Transverse colon (tissue), 4 donors: ENCODE results near the gene MAN1B1. TPM values are rescaled to one million over a fixed set of nuclear protein-coding genes. Genes with fewer than 3 reads are reported as not detected.

ENCODE experiments used
- DNase-seq: peaks from one replicate; pipeline ENCODE4 v3.0.0-alpha.2; 2019
- H3K27ac ChIP-seq, 4 donors: fragments of 200-600 bp; sonication (generic); 2 replicates each; pipeline ENCODE4 v1.5.1; 2016 to 2018; ENCODE audit warnings: inconsistent platforms in 4 of 4
- H3K27me3 ChIP-seq: fragments of 200-600 bp; sonication (generic); 2 replicates; pipeline ENCODE4 v1.5.1; 2017; ENCODE audit warnings: inconsistent platforms
- H3K36me3 ChIP-seq, 4 donors: fragments of 200-600 bp; sonication (generic); 2 replicates each; pipeline ENCODE4 v1.5.1; 2017 to 2019; ENCODE audit warnings: inconsistent platforms in 4 of 4
- H3K4me1 ChIP-seq, 4 donors: fragments of 200-600 bp; sonication (generic); 2 replicates each; pipeline ENCODE4 v1.5.1; 2017 to 2020; ENCODE audit warnings: inconsistent platforms in 4 of 4
- H3K4me3 ChIP-seq, 4 donors: fragments of 200-600 bp; sonication (generic); 1 replicate in 1 of 4; 2 replicates in 3 of 4; pipeline versions ENCODE4 v1.5.1 to v1.6.1; 2017 to 2019; ENCODE audit warnings: inconsistent platforms in 4 of 4
- H3K9me3 ChIP-seq, 2 donors: fragments of 200-600 bp; sonication (generic); 2 replicates each; pipeline ENCODE4 v1.5.1; 2017 to 2019; ENCODE audit warnings: inconsistent platforms in 2 of 2
- CTCF ChIP-seq, 5 experiments: fragments of 200-600 bp in 3 of 5; fragments of 450-650 bp in 2 of 5; sonication (generic) in 3 of 5; IDR thresholded peaks; 1 replicate in 2 of 5; 2 replicates in 3 of 5; pipeline ENCODE4 v1.5.1; 2016 to 2017; ENCODE audit warnings: antibody characterized with exemption in 5 of 5, inconsistent platforms in 3 of 5, mild to moderate bottlenecking in 2 of 5, moderate library complexity in 1 of 5
- EP300 ChIP-seq: sonication (generic); formaldehyde crosslinking; IDR thresholded peaks from one replicate; pipeline ENCODE4 v1.6.1; 2017; ENCODE audit warnings: antibody characterized with exemption, low read depth
- POLR2A ChIP-seq: fragments of 450-650 bp; IDR thresholded peaks from one replicate; pipeline ENCODE4 v1.6.1; 2016; ENCODE audit warnings: antibody characterized with exemption, mild to moderate bottlenecking, moderate library complexity
- POLR2AphosphoS5 ChIP-seq, 3 donors: sonication (generic); formaldehyde crosslinking; IDR thresholded peaks; one replicate each; pipeline ENCODE4 v1.6.1; 2016; ENCODE audit warnings: antibody characterized with exemption in 3 of 3
- WGBS, 2 donors: methylation state at CpG; one replicate each; pipeline ENCODE4 v1.1.5; 2018; ENCODE audit warnings: low coverage in 1 of 2; 5-methylcytosine and 5-hydroxymethylcytosine counted together
- in situ Hi-C, 4 donors: fragments of 200-750 bp; cut with MboI; loops; one replicate each; pipeline versions ENCODE4 v1.15.0 to v1.15.1; 2017; ENCODE audit warnings: low sequenced_read_pairs in 3 of 4, low pct_ligation_motif_present in 1 of 4, low pct_unique_long_range_greater_than_20kb in 1 of 4
- intact Hi-C: fragments of 100-400 bp; cut with DNase I; formaldehyde crosslinking; loops from one replicate; pipeline ENCODE4 v1.15.1; 2023; ENCODE audit warnings: low total_unique reads
- total RNA-seq, 4 donors: library from RNA; depleted of rRNA; stranded (reverse); fragments of >200 nt; gene quantifications; one replicate each; pipeline ENCODE4 v1.1.0, GENCODE V29; 2016

MAN1B1 gene
- total RNA-seq, 4 donors from 2014 or later: 56.5 to 106 (median 70.0) TPM

GRCh38 chr9:137039611-137040366 is 47.0 kb upstream of the MAN1B1 start:
- Histone ChIP-seq H3K4me1 (peaks cover 15 to 24% (median 19%) of the 10 kb centered on the region in 4 donors), H3K27ac (no peak overlapping the region), H3K27me3 (peaks cover 15% of the 10 kb centered on the region), H3K9me3 (no peaks in the 10 kb centered on the region), H3K4me3 (no peak overlapping the region), H3K36me3 (no peaks in the 10 kb centered on the region)
- no peak for TF ChIP-seq POLR2AphosphoS5 (IDR thresholded peaks at IDR 0.05)
- TF ChIP-seq EP300: no peak
- no peak for TF ChIP-seq POLR2A
- TF ChIP-seq CTCF (IDR thresholded peaks at IDR 0.05): no peak
- intact Hi-C loops: no loop called here
- DNase-seq: no peak
- in situ Hi-C loops: loop anchor here (10.0 to 25.0 kb wide), 2 partner anchors 252 to 255 kb away; partner anchors contain the start of genes CCDC183 (in 2 of the 4) and TMEM141 (in 2 of the 4)
- 91% methylated on average over 32 of the region's 32 CpGs; no CpG with 5 or more reads in 1 of the 2 donors for WGBS, 2 donors

GRCh38 chr9:137040568-137040967 is 46.2 kb upstream of the MAN1B1 start:
- Histone ChIP-seq H3K27me3 (peaks cover 22% of the 10 kb centered on the region), H3K9me3 (no peaks in the 10 kb centered on the region), H3K27ac (peak overlapping the region in 1 of 4 donors; percentile 30), H3K4me1 (peaks cover 17 to 24% (median 20%) of the 10 kb centered on the region in 4 donors), H3K4me3 (no peak overlapping the region), H3K36me3 (no peaks in the 10 kb centered on the region)
- WGBS, 2 donors: 80% methylated on average over 17 of the region's 23 CpGs; no CpG with 5 or more reads in 1 of the 2 donors
- in situ Hi-C loops (loop anchor here in 3 of 4 donors (10.0 to 25.0 kb wide), 2 partner anchors 253 to 256 kb away; partner anchors contain the start of genes CCDC183 (in 2 of the 3) and TMEM141 (in 2 of the 3)), intact Hi-C loops (no loop called here)
- no peak for DNase-seq
- TF ChIP-seq CTCF (IDR thresholded peaks at IDR 0.05): no peak
- TF ChIP-seq POLR2AphosphoS5 (IDR thresholded peaks at IDR 0.05): no peak

GRCh38 chr9:137041124-137041523 is 45.7 kb upstream of the MAN1B1 start:
- Histone ChIP-seq H3K36me3 (no peaks in the 10 kb centered on the region), H3K4me1 (peaks cover 19 to 27% (median 22%) of the 10 kb centered on the region in 4 donors), H3K9me3 (no peaks in the 10 kb centered on the region), H3K27ac (peak overlapping the region in 1 of 4 donors; percentile 30), H3K27me3 (peaks cover 26% of the 10 kb centered on the region), H3K4me3 (no peak overlapping the region)
- in situ Hi-C loops (loop anchor here in 3 of 4 donors (10.0 to 25.0 kb wide), 2 partner anchors 254 to 256 kb away; partner anchors contain the start of genes CCDC183 (in 2 of the 3) and TMEM141 (in 2 of the 3)), intact Hi-C loops (no loop called here)
- no peak for TF ChIP-seq POLR2A
- WGBS, 2 donors: 54% methylated on average over 16 of the region's 16 CpGs; no CpG with 5 or more reads in 1 of the 2 donors
- DNase-seq: no peak

GRCh38 chr9:137042751-137043727 is 43.7 kb upstream of the MAN1B1 start:
- intact Hi-C loops: no loop called here

More at GRCh38 chr9:137042751-137043727, 43.7 kb upstream of the MAN1B1 start:
- DNase-seq: no peak
- peak overlapping the region; percentile 31 to 75 (median 61) for H3K27ac ChIP-seq
- peaks cover 22 to 35% (median 30%) of the 10 kb centered on the region in 4 donors for H3K4me1 ChIP-seq
- 81% methylated on average over 24 of the region's 36 CpGs; no CpG with 5 or more reads in 1 of the 2 donors for WGBS, 2 donors
- TF ChIP-seq POLR2A (no peak), POLR2AphosphoS5 (IDR thresholded peaks at IDR 0.05) (no peak), CTCF (IDR thresholded peaks at IDR 0.05) (no peak), EP300 (no peak)
- peaks cover 44% of the 10 kb centered on the region for H3K27me3 ChIP-seq
- H3K4me3 ChIP-seq: no peak overlapping the region
- no peaks in the 10 kb centered on the region for H3K9me3 ChIP-seq
- no peaks in the 10 kb centered on the region for H3K36me3 ChIP-seq
- in situ Hi-C loops: loop anchor here in 3 of 4 donors (10.0 to 25.0 kb wide), 2 partner anchors 256 to 258 kb away; partner anchors contain the start of genes CCDC183 (in 2 of the 3) and TMEM141 (in 2 of the 3)
